Hypothalamus (tissue), 51 donors: ENCODE data around the gene SCTR.

Source experiments
- DNase-seq, 51 donors: peaks; one replicate each; lab custom pipeline; 2025; lab: John Stamatoyannopoulos, UW

Gene SCTR

DNA sequence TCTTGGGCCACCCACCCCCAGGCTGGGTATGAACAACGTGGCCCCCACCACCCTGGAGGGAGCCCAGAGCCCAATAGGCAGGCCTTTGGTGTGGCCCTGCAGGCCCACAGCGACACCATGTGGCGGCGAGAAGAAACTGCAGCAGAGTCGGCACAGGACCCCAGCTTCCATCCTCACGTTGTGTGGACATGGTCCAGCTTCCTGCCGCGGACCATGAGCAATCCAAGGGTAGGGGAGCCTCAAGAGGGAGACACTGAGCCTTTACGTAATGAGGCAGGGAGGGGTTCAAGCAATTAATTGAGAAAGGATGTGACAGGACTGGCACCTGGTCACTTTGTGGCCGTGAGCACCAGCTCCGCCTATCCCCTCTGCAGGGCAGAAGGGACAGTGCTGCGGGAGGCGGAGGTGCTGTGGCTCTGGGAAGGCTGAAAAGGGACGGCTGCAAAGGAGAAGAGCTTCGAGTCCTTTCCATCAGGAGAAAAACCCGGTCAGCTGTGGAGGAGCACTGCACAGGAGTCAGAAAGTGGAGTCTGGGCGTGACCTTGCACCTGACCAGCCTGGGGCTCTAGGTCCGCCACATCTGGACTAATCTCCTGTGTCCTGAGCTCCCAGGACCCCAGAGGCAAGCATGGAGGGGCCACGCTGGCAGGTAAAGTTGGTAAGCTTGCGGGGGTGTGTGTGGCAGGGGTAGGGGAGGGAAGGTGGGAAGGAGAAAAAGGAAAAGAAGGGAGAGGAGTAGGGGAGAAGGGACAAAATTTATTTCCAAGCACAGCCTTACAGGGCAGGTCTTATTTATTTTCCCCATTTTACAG is 47.8 kb downstream of the SCTR start:
- peak in 28 of 51 donors; percentile 5 to 58 (median 23) for DNase-seq

- no peak for DNase-seq
These were observed 48.4 kb downstream of the SCTR start for GRCh38 chr2:119475857-119476244.

- DNase-seq: no peak
These were observed 48.9 kb downstream of the SCTR start for GRCh38 chr2:119475225-119475856.

DNA sequence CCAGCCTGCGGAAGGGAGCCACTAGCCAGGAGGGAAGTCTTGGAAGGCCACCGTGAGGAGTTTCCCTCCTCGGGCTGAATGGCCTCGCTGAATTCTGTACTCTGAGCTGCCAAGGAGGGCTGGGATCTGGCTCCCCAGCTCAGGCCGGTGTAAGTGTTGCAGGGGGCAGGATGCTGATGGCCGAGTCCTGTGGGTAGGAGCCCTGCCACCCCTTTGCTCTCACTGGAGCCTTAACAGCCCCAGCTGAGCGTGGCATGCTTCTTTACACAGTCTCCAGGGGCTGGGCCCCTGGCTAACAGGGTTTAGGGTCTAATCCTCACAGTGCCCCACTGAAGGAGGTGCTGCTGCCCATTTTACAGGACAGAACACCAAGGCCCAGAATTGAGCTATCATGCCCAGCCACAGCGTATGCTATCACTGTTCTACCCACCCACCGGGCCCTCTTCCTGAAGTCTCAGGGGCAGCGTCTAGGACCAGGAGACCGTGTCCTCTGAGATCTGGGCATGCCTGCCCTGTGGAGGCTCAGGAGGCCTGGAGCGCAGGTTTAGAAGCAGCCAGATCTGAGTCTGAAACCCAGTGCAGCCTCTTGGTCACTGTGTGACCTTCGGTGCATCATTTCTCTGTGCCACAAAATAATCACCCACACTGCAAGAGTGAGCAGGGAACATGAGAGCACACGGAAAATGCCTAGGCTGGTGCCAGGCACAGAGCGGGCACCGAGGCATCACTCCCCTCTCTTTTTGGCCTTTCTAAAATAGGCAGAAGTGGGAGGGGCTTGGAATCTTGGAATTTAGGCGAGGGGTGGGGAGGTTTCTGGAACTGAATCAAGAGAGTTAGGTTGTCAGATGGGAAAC is 49.7 kb downstream of the SCTR start:
- no peak for DNase-seq

GRCh38 chr2:119473621-119474370 is 50.5 kb downstream of the SCTR start:
- no peak for DNase-seq

DNA sequence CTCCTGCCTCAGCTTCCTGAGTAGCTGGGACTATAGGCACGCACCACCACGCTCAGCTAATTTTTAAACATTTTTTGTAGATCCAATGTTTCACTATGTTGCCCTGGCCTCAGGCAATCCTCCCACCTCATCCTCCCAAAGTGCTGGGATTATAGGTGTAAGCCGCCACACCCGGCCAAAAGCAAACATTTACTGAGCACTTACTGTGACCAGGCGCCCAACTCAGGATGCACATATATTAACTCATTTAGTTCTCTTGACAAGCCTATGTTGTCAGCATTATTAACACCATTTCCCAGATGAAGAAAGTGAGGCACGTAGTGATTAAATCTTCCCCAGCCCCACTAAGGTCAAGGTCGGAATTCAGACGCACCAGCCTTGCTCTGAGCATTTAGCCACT is 51.5 kb downstream of the SCTR start:
- no peak for DNase-seq

- DNase-seq: no peak
These were observed 54.5 kb downstream of the SCTR start for GRCh38 chr2:119469661-119470297.

- no peak for DNase-seq
These were observed 55.2 kb downstream of the SCTR start for GRCh38 chr2:119469131-119469530.

DNA sequence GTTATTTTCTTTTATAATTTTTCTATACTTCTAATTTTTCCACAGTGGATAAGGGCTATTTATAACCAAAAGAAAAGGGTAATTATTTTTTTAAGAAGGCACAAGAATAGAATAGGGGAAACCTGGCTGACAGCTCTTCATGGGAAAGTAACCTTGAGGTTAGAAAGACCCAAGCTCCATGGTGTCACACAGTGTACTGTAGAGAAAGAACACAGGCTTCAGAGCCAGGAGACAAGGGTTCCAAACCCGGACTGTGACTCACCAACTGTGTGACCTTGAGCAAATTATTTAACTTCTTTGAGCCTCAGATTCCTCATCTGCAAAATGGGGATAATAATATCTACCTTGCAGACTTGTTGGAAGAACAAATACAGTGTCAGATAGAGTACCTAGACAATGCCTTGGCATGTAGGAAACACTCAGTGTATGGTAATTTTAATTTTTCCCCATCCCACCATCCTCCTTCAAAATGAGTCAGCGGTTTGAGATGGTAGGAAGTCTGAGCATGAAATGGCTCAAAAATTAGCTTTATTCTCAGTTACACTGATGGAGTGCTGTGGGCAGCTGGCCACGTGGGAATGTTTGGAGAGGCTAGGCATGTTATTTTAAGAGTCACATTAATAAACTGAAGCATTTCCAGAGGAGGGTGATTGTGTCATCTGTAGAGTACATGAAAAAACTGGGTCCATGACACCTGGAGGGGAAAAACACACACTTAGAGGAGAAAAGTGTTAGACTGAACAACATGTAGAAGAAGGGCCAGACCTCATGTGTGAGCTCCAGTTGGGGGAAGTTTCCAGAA is 55.9 kb downstream of the SCTR start:
- no peak for DNase-seq

GRCh38 chr2:119466373-119466772 is 57.9 kb downstream of the SCTR start:
- DNase-seq: no peak

GRCh38 chr2:119465687-119466086 is 58.6 kb downstream of the SCTR start:
- no peak for DNase-seq

DNA sequence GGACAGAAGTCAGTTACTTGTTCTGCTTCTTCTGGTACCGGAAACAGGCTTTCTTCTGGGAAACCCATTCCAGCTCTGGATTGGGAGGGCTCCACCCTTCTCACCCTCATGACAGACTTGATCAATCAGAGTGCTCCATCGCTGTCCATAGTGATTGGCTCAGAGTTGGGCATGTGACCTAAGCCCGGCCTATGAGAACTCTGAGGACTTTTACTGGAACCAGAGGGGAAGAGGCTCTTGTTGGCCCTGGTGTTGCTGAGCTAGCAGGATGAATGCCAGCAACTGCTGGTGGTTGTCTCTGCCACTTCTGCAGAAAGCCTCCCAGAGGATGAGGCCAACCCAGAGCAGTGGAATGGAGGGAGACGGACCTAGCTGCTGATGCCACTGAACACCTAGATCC is 59.3 kb downstream of the SCTR start:
- DNase-seq: peak in 1 of 51 donors; percentile 6

GRCh38 chr2:119463990-119464389 is 60.3 kb downstream of the SCTR start:
- DNase-seq: no peak

- no peak for DNase-seq
These were observed 61.1 kb downstream of the SCTR start for GRCh38 chr2:119463136-119463535.

- no peak for DNase-seq
These were observed 61.7 kb downstream of the SCTR start for GRCh38 chr2:119462574-119462973.

- DNase-seq: no peak
These were observed 62.5 kb downstream of the SCTR start for GRCh38 chr2:119461811-119462210.

DNA sequence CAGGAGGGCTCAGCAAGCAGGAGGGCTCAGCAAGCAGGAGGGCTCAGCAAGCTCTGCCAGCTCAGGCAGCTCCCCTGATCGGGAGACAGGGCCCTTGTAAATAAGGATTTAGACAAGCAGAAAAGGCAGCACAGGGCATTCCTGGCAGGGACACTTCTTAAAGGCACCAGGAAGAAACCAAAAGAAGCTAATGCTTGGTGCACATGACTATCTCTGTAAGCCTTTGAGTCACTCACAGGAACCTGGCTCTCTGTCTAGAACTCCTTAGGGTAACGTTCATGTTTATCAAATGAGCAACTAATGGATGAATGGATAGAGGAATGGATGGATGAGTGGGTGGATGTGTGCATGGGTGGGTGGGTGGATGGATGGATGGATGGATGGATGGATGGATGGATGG is 64.2 kb downstream of the SCTR start:
- no peak for DNase-seq

- DNase-seq: no peak
These were observed 69.1 kb downstream of the SCTR start for GRCh38 chr2:119455066-119455718.
